GM21619 (cell line): ENCODE data around the gene ZC3H6.
A peak's percentile ranks its signal among the peaks of the same experiment; 100 is the strongest.

Experiments used
- ATAC-seq: cut with Tn5 transposase; IDR thresholded peaks from one replicate; pipeline ENCODE4 v1.9.1; 2021; ENCODE audit not compliant: unreplicated experiment

ZC3H6 gene

DNA sequence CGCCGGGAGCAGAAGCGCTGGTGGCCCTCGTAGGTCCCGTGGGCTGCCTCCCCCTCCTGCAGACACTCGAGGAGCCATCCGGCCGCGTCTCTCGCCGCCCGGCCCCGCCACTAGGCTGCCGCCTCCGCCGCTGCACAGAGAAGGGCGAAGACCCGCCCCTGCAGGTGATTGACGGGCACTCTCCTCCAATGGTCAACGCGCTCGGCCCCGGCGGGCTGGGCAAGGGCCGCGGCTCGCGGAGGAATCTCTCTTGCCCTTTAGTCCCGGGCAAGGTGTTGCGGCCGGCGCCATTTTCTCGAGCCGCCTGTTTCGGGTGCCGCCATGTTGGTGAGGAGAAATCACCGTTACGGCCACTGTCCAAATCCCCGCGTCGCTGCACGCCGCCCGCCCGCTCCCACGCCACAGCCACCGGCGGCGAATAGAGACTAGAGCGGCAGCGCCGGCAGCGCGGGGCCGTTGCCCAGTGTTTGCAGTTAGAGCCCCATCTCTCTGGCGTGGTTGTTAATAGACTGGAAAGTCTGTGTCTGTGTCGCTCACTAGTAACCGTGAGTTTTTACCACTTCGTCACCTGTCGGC, at the start of gene ZC3H6:
TSS of gene ZC3H6 (plus strand) at position 287 of the 576 bp plus-strand sequence. CDS start 398 bp downstream, outside the sequence.
- ATAC-seq = peak; percentile 96

- no peak for ATAC-seq
Measured at GRCh38 chr2:112229348-112229747, 46.0 kb upstream of the ZC3H6 start.

DNA sequence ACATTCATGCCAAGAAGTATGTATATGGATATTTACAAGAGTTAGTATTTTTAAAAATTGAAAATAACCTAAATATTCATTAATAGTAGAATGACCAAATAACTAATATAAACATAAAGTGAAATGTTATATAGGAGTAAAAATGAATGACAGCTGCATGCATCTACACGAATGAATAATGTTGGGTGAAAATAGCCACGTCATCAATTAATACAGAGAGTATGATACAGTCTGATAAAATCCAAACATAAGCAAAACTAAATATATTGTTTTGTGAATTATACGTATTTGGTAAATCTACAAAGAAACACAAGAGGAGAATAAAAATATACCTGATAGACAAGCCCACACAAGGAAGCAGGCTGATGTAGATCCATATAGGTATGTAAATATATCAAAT, 45.0 kb upstream of the ZC3H6 start:
- ATAC-seq = no peak

DNA sequence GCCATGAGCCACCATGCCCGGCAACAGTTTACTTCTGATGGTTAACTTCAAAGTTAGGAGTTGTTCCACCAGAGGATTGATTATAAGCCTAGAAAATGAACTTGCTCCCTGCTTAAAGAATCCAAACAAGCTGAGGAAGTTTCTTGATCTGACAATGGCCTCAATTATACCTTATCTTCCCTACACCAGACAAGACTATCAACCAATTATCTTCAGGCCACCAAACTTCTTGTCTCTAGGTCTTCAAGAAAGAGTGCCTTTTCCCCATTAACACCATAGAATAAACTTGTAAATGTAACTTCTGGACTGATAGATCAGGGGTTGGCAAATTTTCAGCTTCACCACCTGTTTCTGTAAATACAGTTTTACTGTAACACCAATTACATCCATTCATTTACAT, 35.5 kb upstream of the ZC3H6 start:
- no peak for ATAC-seq

GRCh38 chr2:112242384-112242783, 33.0 kb upstream of the ZC3H6 start:
- no peak for ATAC-seq

- no peak for ATAC-seq
Measured at GRCh38 chr2:112243233-112243632, 32.2 kb upstream of the ZC3H6 start.

DNA sequence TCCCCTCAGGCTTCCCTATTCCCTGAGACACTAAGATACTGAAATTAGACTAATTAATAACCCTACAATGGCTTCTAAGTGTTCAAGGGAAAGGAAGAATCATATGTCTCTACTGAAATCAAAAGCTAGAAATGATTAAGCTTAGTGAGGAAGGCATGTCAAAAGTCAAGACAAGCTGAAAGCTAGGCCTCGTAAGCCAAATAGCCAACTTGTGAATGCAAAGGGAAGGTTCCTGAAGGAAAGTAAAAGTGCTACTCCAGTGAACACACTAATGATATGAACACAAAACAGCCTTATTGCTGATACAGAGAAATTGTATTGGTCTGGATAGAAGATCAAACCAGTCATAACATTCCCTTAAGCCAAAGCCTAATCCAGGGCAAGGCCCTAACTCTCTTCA, 30.5 kb upstream of the ZC3H6 start:
- no peak for ATAC-seq

DNA sequence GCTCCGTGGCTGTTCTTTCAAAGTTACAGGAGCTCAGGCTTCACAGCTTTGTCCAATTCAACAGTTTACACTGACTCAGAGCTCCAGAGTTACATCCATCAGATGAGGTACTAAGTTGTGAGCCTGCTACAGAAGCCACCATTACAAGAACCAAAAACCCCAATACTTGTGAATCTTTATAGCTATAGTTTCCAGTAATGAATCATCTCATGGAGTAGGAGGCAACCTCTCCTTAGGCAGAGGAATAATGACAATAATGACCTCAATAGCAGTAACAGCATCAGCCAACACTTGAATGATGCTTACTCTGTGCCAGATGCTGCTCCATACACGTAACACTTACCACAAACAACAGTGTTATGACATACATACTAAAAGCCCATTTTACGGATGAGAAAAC, 24.1 kb upstream of the ZC3H6 start:
- ATAC-seq = no peak

- no peak for ATAC-seq
Measured at GRCh38 chr2:112253261-112253815, 22.1 kb upstream of the ZC3H6 start.

- ATAC-seq = peak; percentile 90
Measured at GRCh38 chr2:112254466-112255240, 20.7 kb upstream of the ZC3H6 start, which contains the start of gene ZC3H8. Gene ZC3H8, minus strand, starts transcription at chr2:112255042. Its CDS starts 61 bp downstream, at chr2:112254981.

GRCh38 chr2:112255875-112256274, 19.5 kb upstream of the ZC3H6 start:
- no peak for ATAC-seq

GRCh38 chr2:112256654-112257053, 18.7 kb upstream of the ZC3H6 start:
- no peak for ATAC-seq

GRCh38 chr2:112257575-112257974, 17.8 kb upstream of the ZC3H6 start:
- no peak for ATAC-seq

DNA sequence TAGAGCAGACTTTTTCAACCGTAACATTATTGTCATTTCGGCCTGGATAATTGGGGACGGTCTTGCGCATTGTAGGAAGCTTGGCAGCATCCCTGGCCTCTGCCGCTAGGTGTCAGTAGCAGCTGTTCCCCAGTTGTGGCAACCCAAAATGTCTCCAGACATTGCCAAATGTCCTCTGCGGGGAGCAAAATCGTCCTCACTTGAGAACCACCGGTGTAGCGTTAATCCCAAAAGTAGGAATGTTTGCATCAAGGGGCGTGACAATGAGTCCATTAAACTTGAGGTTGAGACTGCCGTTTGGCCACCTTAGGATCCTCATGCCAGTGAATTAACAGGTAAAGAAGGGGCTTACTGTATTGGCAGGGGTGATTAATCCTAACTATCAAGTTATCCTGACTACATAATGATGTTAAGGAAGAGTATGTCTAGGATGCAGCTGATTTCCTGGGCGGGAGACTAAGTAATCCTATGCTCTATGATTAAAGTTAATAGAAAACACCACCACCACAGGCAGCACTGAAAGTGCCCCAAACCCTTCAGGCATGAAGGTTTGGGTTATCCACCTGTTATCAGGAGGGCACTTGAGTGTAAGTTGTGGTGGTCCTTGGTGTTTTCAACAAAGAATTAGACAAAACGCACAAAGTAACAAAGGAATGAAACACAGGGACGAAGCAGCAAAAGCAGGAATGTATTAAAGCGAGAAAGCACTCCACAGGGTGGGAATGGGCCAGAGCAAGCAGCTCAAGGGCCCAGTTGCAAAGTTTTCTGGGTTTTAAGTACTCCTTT, 15.7 kb upstream of the ZC3H6 start:
- no peak for ATAC-seq

DNA sequence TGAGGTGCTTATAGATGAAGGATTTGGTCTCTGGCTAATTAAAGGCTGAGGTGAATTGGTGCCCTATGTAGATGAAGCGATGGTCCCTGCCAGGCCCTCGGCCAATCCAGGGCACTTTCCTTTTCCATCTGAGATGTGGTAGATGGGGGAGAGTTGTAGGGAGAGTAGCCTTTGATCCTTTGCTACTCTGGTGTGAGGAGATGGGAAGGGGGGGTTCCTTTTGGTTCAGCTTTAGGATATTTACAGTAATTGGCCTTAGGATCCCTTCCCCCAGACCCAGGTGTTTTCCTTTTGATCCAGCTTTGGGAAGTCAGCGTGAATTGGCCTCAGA, 15.1 kb upstream of the ZC3H6 start:
- ATAC-seq = no peak

DNA sequence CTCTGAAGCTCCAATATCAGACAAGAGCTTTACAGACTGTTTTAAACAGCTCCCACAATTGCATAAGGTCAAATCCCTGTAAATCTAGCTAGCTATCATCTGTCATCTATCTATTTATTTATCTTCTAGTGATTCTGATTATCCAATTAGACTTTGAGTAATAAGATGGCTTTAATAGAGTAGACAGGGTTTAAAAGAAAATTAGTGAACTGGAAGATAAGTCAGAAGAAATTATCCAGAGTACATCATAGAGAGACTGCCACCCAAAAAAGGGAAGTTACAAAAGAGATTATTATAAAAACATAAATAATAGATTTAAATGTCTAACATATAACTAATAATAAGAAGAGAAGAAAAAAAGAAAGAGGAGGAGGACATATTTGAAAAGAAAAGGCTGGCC, 12.5 kb upstream of the ZC3H6 start:
- ATAC-seq = no peak

DNA sequence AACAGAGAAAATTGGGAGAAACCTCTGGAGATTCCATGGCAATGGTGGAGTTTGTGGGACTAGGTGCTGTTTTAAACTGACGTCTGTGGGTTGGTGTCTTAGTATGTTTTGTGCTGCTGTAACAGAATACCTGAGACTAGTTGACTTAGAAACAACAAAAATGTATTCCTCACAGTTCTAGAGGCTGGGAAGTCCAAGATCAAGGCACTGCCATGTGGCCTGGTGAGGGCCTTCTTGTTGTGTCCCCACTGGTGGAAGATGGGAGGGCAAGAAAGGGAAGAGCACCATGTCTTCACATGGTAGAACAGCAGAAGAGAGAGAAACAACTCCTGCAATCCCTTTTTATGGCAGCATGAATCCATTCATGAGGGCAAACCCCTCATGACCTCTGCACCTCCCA, 6.8 kb upstream of the ZC3H6 start:
- no peak for ATAC-seq

GRCh38 chr2:112272669-112273068, 2.7 kb upstream of the ZC3H6 start:
- no peak for ATAC-seq

DNA sequence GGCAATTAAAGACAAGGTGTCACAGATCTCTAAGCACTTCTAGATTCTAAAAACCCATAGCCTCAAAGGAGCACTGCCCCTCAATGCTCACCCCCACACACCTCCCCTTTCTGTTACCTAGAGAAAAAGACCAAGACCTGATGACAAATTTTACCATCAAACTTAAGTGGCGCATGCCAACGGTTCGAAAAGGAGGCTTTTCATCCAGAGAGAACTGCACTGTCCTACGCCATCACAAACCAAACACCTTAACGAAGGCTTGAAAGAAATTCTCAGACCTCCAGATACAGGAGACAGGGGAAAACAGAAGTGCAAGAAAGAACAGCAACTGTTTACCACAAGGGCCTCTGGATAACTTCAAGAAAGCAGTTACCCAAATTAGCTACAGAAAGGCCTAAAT, 2.0 kb upstream of the ZC3H6 start:
- no peak for ATAC-seq

DNA sequence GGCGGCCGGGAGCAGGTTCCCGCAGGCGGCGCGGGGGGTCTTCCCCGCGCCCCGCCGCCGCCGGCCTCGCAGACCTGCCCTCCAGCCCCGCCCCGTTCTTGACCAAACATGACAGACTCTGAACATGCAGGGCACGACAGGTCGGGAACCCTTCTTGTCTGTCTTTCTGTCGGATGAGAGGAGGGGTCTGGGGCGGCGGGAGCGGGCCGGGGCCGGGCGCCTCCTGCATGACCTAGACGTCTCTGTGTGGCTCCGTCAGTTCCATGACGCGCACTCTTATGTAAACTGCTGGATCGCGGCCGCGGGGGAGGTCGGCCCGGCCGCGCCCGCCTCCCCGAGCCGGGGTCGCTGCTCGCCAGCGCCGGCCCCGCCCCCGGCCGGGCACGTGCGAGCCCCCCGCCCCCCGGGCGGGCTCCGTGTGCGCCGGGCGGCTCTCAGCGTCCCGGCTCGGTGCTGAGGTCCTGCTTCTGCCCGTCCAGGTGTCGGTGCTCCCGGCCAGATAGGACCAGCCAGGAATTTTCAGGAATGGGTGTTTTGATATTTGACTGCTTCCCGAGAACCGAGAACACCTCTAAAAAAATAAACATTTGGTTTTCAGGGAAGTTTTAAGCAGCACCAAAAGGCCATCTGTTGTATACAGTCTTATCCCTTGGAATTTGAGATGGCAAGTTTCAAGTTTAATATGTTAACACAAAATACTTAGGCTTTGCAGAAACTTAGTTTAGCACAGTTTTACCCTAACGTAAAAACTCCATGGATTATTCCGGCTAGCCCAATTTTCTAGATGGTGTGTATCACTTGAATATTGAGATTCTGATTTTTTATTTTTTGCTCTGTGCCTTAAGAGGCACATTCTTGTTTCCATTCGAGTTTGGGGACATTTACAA, 733 bp downstream of the ZC3H6 start:
- peak; percentile 45 for ATAC-seq

- ATAC-seq = no peak
Measured at GRCh38 chr2:112276954-112277353, 1.6 kb downstream of the ZC3H6 start.
